Body of pancreas (tissue), 4 donors: ENCODE results near the gene CLEC4G.

ENCODE experiments used
- CTCF ChIP-seq, 7 experiments: fragments of 450-650 bp in 4 of 7; fragments of 200-600 bp in 3 of 7; sonication (generic) in 3 of 7; IDR thresholded peaks; one replicate each; pipeline ENCODE4 v1.5.1; 2016 to 2019; ENCODE audit warnings: antibody characterized with exemption in 7 of 7
- POLR2A ChIP-seq, 3 donors: fragments of 450-650 bp; IDR thresholded peaks; one replicate each; pipeline ENCODE4 v1.6.1; 2016; ENCODE audit warnings: antibody characterized with exemption in 3 of 3, mild to moderate bottlenecking in 2 of 3

- TF ChIP-seq POLR2A (IDR thresholded peaks at IDR 0.05) (no peak), CTCF (IDR thresholded peaks at IDR 0.05) (no peak)
Observed at GRCh38 chr19:7731615-7732014, 295 bp downstream of the CLEC4G start.
